ENCODE data around the gene TAS2R16. TPM values are rescaled to one million over a fixed set of nuclear protein-coding genes. Genes with fewer than 3 reads are reported as not detected.

Gene TAS2R16, protein sequence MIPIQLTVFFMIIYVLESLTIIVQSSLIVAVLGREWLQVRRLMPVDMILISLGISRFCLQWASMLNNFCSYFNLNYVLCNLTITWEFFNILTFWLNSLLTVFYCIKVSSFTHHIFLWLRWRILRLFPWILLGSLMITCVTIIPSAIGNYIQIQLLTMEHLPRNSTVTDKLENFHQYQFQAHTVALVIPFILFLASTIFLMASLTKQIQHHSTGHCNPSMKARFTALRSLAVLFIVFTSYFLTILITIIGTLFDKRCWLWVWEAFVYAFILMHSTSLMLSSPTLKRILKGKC
- total RNA-seq (ENCODE audit: low replicate concordance) = not detected in 2 replicates

DNA sequence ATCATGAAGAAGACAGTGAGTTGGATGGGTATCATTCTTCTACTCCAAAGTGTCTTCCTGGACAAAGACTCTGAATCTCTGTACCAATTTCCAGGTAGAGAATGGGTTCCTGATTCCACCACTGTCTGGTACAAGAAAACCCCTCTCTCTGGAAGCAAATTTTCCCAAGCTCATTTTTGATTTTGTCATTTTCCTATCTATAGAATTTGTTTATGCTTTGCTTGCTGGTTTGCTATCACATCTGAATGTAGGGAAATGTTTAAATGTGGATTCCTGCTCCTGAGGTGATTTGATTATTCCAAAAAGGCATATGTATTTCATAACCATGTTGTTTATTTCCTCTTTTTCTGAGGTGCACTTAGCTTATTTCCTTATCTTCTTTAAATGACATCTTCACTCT is at the start of gene TAS2R16:
TSS of gene TAS2R16 (minus strand) at position 101 of the 400 bp plus-strand sequence. CDS start at position 35, 66 bp downstream.

Other genes starting within 250 kb of the TAS2R16 start
- 20.7 and 26.2 TPM in 2 replicates for gene CADPS2, start 109.2 kb downstream of the TAS2R16 start, total RNA-seq (ENCODE audit: low replicate concordance)
- gene SLC13A1, start 204.3 kb upstream of the TAS2R16 start, total RNA-seq (ENCODE audit: low replicate concordance) = not detected in 2 replicates